HepG2 (cell line): Measurements from ENCODE around the gene TGFBRAP1. TPM values are rescaled to one million over a fixed set of nuclear protein-coding genes. Genes with fewer than 3 reads are reported as not detected.
A peak's percentile ranks its signal among the peaks of the same experiment; 100 is the strongest.

Experiments used
- ATF2 ChIP-seq: sonication (generic); formaldehyde crosslinking; IDR thresholded peaks from 2 replicates; pipeline ENCODE4 v1.4.0; 2020; ENCODE audit warnings: missing genetic modification reagents
- DBP ChIP-seq: sonication (generic); formaldehyde crosslinking; IDR thresholded peaks from 2 replicates; pipeline ENCODE4 v1.4.0; 2020; ENCODE audit warnings: missing genetic modification reagents; ENCODE audit errors: not compliant biosample characterization
- FIP1L1 ChIP-seq: fragments of 200-400 bp; formaldehyde crosslinking; IDR thresholded peaks from 2 replicates; pipeline ENCODE4 v1.6.1; 2018; ENCODE audit warnings: low read depth, mild to moderate bottlenecking, low read length, moderate library complexity, borderline replicate concordance; ENCODE audit not compliant: insufficient read depth
- GMEB1 ChIP-seq: sonication (generic); formaldehyde crosslinking; IDR thresholded peaks from 2 replicates; pipeline ENCODE4 v1.5.1; 2020; ENCODE audit warnings: missing genetic modification reagents, mild to moderate bottlenecking, borderline replicate concordance
- HHEX ChIP-seq: IDR thresholded peaks from 2 replicates; pipeline ENCODE4 v1.6.1; 2016; ENCODE audit warnings: control low read depth
- IKZF4 ChIP-seq: sonication (generic); formaldehyde crosslinking; IDR thresholded peaks from 2 replicates; pipeline ENCODE4 v1.5.1; 2020; ENCODE audit warnings: borderline replicate concordance, mild to moderate bottlenecking, low read depth, missing genetic modification reagents; ENCODE audit errors: not compliant biosample characterization
- PAX8 ChIP-seq: sonication (generic); formaldehyde crosslinking; IDR thresholded peaks from 2 replicates; pipeline ENCODE4 v1.8.0; 2022; ENCODE audit warnings: mild to moderate bottlenecking, missing genetic modification reagents, borderline replicate concordance
- RORA ChIP-seq: sonication (generic); formaldehyde crosslinking; IDR thresholded peaks from 2 replicates; pipeline ENCODE4 v1.5.0; 2020; ENCODE audit warnings: mild to moderate bottlenecking, missing genetic modification reagents, moderate library complexity
- SIN3A ChIP-seq: IDR thresholded peaks from 2 replicates; pipeline ENCODE4 v1.6.1; 2011; ENCODE audit warnings: low read depth, mild to moderate bottlenecking, control low read depth, low read length, borderline replicate concordance
- SIN3B ChIP-seq: fragments of 150-350 bp; IDR thresholded peaks from 2 replicates; pipeline ENCODE4 v1.6.1; 2014; ENCODE audit warnings: low read length
- SP2 ChIP-seq: sonication (generic); formaldehyde crosslinking; IDR thresholded peaks from 2 replicates; pipeline ENCODE4 v1.5.1; 2020; ENCODE audit warnings: mild to moderate bottlenecking, missing genetic modification reagents
- WIZ ChIP-seq: sonication (generic); formaldehyde crosslinking; IDR thresholded peaks from 2 replicates; pipeline ENCODE4 v1.5.1; 2020; ENCODE audit warnings: mild to moderate bottlenecking, missing genetic modification reagents
- ZNF761 ChIP-seq: sonication (generic); formaldehyde crosslinking; conservative IDR thresholded peaks from 2 replicates; pipeline ENCODE4 v1.4.0; 2020; ENCODE audit warnings: mild to moderate bottlenecking, missing genetic modification reagents
- polyA plus RNA-seq, 8 experiments: library from polyadenylated mRNA; depleted of rRNA in 3 of 8; stranded (reverse) in 7 of 8; unstranded in 1 of 8; fragments of >200 nt; fragmentation: Illumina TruSeq in 4 of 8; extraction: Trizol in 4 of 8; gene quantifications; 2 replicates each; pipeline versions ENCODE4 v1.2.1 to v1.2.3, GENCODE V29; 2011 to 2016; ENCODE audit warnings: low read depth in 4 of 8, missing spikeins in 1 of 8, mixed read lengths in 1 of 8; ENCODE audit not compliant: insufficient read depth in 1 of 8
- total RNA-seq, 5 experiments: library from RNA; depleted of rRNA; stranded (reverse); fragments of >200 nt; fragmentation: Illumina TruSeq; extraction: Trizol; gene quantifications; 2 replicates each; pipeline ENCODE4 v1.2.3, GENCODE V29; 2016; ENCODE audit warnings: low read depth in 1 of 5
- TF ChIP-seq, protein P1 (sequence below): sonication (generic); formaldehyde crosslinking; IDR thresholded peaks from 2 replicates; pipeline ENCODE4 v1.4.0; 2020; ENCODE audit warnings: missing genetic modification reagents, borderline replicate concordance
- TF ChIP-seq, protein P2 (sequence below): IDR thresholded peaks from 2 replicates; pipeline ENCODE4 v1.6.1; 2016

TGFBRAP1 gene
- total and polyA plus RNA-seq, 2 of the 13 experiments (the other 11 are each of a cell fraction or from before 2014, with no cell fraction given) = 12.7 to 22.9 TPM

DNA sequence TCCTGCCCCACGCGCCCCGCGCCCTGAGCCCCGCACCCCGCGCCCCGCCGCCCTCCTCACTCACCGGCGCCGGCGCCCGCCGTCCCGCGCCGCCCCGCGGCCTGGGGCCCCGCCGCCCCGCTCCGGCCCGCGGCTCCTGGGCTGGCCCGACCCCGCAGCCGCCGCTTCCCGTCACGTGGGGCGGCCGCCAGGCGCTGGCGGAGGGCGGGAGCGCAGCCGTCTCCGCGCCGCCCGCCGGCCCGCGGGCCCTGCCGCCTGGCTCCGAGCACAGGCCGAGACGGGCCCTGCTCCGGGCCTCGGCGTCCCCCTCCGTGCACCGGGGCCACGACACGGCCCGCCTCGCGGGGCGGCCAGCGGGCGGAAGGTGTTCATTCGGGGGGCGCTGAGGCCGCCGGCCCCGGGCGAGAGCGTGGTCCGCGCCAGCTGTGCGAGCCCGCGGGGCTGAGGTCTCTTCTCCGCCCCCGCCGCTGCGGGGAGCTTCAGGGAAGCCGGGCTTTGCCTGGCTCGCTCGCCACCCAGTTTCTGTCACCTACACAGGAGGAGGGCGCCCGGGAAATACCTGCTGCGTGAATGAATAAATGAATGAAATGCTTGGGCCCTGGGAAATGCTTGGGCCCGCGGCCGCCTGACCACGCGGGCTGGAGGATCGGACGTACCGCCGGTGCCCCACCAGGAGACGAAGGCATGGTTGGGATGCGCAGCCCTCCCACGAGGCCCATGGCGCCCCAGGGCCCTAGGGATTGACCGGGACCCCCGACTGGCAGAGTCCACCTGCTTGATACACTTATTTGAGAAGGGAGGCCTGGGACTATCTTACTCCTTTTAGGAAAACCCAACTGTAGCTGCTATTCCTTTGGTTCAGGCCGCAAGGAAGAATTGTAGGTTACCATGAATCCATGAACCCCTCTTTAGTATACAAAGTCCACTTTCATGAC, at the start of gene TGFBRAP1 (continued):
- TF ChIP-seq IKZF4 (peak; percentile 71), WIZ (CRISPR knock-in tag) (0 out of 2 replicates have a peak, but pooled peaks have one; percentile 17), SIN3B (no peak), ZNF761 (CRISPR knock-in tag) (no peak), PAX8 (CRISPR knock-in tag) (no peak), SP2 (CRISPR knock-in tag) (peak; percentile 38; the same call in 1 of the 2 replicates), GMEB1 (CRISPR knock-in tag) (0 out of 2 replicates have a peak, but pooled peaks have one; percentile 35), ATF2 (CRISPR knock-in tag) (no peak), DBP (CRISPR knock-in tag) (peak; percentile 38), SIN3A (peak; percentile 47; the same call in 1 of the 2 replicates), RORA (CRISPR knock-in tag) (no peak), HHEX (CRISPR knock-in tag) (no peak), FIP1L1 (0 out of 2 replicates have a peak, but pooled peaks have one; percentile 63)
- TF ChIP-seq, protein P1, sequence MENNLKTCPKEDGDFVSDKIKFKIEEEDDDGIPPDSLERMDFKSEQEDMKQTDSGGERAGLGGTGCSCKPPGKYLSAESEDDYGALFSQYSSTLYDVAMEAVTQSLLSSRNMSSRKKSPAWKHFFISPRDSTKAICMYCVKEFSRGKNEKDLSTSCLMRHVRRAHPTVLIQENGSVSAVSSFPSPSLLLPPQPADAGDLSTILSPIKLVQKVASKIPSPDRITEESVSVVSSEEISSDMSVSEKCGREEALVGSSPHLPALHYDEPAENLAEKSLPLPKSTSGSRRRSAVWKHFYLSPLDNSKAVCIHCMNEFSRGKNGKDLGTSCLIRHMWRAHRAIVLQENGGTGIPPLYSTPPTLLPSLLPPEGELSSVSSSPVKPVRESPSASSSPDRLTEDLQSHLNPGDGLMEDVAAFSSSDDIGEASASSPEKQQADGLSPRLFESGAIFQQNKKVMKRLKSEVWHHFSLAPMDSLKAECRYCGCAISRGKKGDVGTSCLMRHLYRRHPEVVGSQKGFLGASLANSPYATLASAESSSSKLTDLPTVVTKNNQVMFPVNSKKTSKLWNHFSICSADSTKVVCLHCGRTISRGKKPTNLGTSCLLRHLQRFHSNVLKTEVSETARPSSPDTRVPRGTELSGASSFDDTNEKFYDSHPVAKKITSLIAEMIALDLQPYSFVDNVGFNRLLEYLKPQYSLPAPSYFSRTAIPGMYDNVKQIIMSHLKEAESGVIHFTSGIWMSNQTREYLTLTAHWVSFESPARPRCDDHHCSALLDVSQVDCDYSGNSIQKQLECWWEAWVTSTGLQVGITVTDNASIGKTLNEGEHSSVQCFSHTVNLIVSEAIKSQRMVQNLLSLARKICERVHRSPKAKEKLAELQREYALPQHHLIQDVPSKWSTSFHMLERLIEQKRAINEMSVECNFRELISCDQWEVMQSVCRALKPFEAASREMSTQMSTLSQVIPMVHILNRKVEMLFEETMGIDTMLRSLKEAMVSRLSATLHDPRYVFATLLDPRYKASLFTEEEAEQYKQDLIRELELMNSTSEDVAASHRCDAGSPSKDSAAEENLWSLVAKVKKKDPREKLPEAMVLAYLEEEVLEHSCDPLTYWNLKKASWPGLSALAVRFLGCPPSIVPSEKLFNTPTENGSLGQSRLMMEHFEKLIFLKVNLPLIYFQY (CRISPR knock-in tag) = no peak
- TF ChIP-seq, protein P2, sequence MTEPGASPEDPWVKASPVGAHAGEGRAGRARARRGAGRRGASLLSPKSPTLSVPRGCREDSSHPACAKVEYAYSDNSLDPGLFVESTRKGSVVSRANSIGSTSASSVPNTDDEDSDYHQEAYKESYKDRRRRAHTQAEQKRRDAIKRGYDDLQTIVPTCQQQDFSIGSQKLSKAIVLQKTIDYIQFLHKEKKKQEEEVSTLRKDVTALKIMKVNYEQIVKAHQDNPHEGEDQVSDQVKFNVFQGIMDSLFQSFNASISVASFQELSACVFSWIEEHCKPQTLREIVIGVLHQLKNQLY (CRISPR knock-in tag) = 0 out of 2 replicates have a peak, but pooled peaks have one; percentile 10
